ENCODE measurements around the gene RHEB.

RHEB gene

DNA sequence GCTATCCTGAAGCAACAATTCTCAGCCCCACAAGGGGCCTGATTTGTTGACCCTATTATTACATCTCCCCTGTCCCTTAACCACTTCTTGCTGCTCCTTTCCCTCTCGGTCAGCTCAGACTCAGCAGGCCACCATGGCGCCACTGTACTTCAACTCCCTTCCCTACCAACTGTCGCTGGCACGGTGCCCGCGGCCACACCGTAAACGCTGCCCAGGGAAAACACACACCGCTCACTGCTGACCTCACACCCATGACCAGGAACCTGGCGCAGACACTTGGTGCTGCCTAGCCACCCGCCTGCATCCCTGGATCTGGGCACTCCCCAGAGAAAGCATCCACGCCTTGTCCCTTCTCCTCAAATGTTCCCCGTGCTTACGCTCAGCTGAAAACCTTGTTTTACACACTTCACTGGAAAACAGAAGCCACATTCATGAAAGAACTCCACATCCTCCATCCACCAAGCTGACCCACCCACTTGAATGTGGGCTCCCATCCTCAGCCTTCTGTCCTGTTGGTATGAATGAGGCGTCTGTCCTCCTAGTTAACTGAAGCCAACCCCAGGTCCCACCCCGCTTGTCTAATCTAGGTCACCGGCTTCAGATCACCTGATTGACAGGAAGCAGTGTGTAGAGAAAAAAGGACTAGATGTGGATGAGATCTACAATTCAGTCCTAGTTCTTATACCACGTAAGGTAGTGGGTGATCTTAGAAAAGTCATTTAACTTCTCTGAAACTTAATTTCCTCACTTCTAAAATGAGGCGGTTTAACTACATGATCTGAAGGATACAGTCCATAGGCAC, 51.3 kb downstream of the RHEB start:
- no peak for DNase-seq

DNA sequence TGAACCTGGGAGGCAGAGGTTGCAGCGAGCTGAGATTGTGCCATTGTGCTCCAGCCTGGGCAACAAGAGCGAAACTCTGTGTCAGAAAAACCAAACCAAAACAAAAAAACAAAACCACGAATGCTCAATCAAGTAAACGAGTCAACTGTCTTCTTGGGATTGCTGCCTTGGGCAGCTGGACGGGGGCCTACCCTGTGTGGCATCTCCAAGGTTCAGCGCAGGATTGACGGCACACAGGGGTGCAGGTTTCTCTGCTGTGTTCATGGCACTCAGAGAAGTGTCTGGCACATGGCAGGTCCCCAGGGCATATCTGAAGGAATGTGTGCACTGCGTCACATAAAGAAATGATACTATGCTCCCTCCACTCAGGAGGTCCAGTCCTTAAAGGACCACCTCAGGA, 54.5 kb downstream of the RHEB start:
- DNase-seq, result no peak

DNA sequence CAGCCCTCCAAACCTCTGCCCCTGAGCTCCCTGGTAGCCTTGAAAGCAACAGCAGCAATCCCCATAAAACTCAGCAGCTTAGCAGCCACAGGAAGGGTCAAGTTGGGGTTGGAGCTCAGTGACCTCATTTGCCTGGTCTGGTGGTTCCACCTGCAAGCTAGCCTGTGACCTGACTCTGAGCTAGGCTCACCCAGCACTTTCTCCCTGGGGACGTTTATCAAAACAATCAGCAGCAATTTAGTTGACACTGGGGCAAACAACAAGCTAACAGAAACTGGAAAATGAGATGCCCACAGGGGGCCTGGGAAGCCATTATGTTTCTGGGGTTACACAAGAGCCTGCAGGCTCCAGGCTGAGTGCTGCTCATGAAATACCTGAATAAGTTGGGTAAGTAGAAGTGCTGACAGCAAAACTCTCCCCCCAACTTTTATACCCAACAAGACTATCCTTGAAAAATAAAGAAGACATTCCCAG, 57.4 kb downstream of the RHEB start:
- DNase-seq, result no peak

DNA sequence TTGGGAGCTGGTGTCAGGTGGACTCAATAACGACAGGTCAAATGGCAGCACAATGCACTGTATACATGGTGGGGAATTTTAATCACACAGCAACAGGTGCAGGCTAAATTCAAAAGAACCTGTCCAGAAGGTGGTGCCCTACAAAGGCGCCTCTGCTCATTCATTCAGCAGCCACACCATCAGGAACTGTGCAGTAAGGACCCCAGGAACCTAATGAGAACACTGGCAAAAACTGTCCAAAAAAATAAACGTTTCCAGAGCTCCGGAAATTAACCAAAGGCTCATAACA, 57.8 kb downstream of the RHEB start:
- no peak for DNase-seq

DNA sequence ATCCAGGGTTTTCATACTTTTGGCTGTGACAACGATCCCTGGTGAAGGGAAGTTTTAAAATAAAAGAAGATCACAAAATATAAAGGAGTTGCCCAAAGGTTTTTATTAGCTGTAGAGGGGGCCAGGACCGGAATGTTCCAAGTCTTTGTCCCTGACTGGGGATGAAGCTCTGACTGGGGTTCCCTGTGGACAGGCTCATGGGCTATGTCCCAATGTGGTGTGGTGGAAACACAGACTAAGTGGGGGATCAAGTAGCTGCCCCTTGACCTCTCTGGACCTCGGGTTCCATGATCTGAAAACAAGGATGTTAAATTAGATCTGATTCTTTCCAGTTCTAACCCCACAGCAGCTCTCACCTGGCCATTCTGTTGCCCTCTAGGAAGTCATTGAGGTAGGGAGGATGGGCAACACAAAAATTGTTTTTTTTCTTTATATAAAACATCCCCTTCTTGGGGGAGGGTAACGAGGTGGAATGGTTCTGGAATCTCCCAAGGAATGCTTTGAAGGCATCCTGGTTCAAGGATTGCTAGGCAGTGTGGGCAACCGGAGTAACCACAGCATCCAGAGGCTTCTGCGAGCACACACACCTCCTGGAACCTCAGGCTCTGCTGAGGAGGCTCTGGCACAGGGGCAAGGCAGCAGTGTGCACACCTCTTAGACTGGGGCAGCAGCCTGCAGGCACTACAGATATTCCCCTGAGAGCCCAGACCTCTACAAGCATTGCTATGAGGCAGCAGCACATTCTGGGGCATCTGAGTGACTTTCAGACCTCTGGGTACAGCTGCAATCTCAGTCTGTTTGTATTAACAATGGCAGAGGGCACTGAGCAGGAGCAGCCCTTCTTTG, 58.4 kb downstream of the RHEB start:
- no peak for DNase-seq

DNA sequence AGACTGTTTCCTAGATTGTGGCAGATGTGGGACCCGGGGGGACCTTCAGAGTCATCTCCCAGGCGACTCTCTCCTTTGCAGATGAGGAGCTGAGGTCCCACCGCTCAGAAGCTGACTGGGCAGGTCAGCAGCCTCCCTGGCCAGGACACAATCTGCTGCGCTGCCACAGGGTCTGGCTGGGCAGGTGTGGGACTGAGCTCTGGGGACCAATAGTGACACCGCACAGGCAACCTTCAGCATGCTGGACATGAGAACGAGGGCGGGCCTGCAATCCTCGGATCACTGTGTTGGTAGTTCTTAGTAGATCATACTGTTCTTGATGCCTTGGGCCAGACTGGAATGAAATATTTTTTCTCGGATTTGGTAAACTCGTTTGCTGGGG, 59.2 kb downstream of the RHEB start:
- no peak for DNase-seq

DNA sequence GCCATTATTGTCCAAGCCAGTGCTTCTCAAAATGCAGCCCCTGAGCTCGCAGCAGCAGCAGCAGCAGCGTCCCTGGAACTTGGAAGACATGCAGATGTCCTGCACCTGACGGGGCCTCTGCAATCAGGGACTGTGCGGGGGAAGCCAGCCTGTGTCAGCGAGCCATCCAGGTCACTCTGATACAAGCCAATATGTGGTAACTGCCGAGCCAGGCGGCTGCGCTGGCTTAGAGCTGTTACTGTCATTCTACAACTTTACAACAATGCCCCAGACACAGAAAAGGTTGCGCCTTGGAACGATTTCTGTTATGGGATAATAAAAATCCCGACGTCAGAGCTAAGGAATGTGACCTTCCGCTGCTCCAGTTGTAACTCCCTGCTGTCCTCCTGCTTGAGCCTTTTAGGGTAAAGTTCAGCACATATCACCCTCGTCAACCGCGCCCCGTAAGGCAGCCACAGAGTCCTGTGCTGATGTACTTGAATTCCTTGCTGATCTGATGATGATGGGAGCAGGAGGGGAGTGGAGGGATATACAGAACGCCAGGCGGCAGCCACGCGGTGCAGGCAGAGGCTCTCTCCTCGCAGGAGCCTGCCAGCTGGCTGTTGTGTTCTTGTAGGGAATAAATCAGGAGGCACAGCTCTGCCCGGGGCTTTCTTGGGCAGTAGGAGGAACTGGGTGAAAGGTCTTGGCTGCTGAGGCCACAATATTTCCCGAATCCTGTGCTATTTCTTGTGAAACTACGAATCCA, 59.8 kb downstream of the RHEB start:
- no peak for DNase-seq

DNA sequence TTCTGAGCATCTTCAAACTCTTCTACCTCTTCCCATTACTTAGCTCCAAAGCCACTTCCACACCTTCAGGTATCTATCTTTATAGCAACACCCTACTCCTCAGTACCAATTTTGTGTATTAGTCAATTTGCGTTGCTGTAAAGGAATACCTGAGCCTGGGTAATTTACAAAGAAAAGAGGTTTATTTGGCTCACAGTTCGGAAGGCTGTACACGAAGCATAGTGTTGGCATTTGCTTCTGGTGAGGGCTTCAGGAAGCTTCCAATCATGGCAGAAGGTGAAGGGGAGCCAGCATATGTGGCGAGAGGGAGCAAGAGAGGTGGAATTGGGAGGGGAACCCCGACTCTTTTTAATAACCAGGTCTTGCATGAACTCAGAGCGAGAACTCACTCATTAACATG, 62.2 kb downstream of the RHEB start:
- DNase-seq, result no peak

DNA sequence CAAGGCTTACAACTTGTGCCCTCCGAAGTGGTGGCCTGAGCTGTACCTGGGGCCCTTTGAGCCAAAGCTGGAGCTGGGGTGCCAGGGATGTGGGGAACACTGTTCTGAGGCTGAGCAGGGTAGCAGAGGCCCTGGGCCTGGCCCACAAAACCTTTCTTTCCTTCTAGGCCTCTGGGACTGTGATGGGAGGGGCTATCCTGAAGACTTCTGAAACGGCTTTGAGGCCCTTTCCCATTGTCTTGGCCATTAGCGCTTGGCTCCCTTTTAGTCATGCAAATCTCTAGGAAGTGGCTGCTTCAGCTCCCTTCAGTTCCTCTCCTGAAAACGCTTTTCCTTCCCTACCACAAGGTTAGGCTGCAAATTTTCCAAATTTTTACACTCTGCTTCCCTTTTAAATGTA, 62.9 kb downstream of the RHEB start:
- DNase-seq, result no peak

DNA sequence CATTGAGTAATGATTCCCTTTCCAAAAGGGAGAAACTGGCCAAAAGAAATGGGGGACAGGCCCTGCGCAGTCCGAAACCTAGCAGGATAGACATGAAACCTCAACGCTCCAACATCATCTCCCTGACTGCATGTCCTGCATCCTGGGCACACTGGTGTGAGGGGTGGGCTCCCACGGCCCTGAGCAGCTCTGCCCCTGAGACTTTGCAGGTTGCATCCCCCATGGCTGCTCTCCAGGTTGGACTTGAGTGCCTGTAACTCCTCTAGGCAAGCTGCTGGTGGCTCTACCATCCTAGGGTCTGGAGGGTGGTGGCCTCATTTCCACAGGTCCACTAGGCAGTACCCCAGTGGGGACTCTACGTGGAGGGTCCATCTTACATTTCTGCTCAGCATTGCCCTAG, 63.4 kb downstream of the RHEB start:
- DNase-seq, result no peak

DNA sequence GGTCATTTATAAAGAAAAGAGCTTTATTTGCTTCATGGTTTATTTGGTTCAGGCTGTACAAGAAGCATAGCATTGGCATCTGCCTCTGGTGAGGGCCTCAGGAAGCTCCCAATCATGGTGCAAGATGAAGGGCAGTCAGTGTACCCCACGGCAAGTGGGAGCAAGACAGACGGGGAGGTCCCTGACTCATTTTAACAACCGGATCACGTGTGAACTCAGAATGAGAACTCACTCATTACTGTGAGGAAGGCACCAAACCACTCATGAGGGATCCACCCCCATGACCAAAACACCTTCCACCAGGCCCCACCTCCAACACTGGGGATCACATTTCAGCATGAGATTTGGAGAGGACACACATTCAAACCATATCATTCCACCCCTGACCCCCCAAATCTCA, 64.0 kb downstream of the RHEB start:
- no peak for DNase-seq

DNA sequence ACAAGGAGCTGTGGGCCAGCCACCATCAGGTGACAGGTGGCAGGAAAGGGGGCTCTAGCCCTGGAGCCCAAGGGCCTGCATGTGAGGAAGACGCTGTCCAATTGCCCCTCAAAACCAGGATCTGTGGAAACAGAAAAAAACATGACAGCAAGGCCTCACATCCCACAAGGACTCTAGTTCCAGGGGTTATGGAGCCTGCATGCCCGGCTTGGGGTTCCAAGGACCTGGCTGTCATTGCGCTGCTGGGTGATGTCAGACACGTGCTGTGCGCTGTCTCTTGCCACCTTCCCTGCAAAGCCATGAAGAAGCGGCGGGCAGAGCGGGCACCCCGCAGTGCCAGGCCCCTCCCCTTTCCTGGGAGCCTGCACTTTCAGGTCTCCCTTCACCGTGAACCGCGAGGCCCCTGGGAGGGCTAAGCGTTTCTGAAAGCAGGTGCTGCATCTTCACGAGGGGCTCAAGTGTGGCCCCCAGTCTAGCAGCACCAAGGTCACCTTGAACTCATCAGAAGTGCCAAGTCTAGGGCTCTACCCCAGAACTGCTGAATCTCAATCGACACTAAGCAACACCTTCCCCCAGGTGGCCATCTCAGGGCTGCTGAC, 64.7 kb downstream of the RHEB start:
- DNase-seq, result no peak

DNA sequence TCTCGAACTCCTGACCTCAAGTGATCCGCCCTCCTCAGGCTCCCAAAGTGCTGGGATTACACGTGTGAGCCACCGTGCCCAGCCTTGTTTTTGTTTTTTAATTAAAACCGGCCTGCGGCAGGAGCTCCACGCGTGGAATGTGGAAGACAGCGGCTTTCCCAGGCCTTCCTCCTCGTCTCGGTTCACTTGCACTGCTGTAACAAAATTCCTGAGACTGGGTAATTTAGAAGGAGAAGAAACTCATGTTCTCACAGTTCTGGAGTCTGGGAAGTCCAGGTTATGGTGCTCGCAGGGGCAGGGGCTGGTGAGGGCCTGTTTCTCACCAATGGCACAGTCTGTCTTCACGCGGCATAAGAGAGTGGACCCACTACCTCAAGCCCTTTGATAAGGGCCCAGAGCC, 65.4 kb downstream of the RHEB start:
- no peak for DNase-seq

DNA sequence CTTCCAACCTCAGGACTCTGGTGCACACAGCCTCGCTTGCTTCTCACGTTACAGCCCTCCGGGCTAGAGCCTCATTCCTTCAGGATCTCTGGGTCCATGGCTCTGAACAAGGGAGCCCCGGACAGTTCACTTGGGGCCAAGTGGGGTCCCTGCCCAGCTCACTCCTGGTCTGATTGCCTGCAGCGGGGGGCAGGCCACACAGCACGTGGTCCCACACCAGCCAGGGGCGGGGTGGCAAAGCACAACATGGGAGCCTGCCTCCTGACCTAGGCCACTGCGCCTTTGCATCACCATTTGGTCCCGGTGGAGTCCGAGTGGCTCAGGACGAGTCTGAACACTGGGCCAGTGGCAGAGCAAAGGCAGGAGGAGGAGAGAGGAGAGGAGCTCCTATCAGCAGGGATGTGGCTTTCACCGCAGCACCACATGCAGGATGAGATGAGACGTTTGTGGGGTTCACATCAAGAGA, 66.3 kb downstream of the RHEB start:
- no peak for DNase-seq

DNA sequence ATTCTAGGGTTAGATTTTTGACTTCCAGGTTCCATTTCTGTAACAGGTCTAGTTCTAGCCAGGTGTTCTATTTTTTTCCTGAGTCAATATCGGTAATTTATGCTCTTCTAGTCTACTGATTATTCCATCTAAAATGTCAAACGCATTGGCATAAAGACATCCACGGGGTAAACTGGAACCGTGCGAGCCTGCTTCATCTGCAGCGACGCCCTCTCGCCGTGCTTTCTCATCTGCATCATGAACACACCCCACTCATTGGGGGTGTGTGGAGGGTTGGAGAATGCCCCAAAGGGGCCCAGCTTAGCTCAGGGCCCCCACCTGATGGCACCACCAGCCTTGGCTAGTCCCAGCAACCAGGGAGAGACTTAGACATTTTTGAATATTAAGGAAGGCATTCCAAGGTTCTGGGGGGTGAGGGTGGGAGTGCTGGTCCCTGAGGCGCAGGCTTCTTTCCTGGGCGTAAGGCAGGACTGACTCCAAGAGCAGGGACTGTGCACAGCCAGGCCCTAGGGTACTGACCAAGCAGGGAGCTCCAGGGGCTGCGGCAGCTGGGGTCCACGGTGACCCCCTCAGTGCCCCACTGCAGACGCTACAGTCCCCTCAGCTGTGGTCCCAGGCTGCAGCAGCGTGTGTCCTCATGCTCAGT, 66.9 kb downstream of the RHEB start:
- no peak for DNase-seq

DNA sequence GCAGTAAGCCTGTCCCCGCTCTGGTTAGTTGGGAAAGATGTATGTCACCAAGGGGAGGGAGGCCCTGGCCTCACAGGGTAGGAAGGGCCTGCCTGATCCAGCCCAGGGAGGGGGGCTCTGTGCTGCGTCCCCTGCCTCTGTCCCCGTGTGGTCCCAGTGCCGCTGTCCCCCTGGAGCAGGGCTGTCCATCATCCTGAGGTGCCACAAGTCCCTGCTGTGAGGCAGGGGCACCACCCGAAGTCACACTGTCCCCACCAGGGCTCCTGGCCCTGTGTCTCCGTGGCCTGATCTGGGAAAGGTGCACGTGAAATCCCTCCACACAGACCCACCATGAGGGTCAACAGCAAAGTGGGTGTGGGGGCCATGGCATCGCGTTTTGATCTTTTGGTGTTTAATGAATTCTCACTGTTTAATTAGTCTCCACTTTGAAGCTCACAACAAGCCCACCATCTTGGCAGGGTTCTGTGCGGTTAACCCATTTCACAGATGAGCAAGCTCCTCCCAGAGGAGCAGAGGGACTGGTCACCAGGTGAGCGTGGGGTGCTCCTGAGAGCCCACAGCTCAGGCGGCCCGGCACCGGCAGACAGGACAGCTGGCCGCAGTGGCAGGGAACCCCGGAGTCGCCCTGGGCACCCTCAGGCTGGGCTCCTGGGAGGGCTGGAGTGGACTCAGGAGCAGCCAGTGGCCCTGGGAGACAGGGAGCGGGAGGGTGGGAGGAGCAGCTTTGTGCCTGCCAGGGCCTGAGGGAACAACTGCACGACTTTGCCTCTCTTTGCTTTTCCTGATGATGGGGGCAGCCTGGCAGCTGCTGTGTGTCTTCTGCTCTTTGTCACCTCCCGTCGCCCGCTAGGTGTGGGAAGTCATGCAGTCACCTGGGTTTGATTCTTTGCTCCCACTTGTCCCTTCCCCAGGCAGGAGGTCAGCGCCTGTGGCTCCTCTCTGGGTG, 67.8 kb downstream of the RHEB start:
- no peak for DNase-seq

DNA sequence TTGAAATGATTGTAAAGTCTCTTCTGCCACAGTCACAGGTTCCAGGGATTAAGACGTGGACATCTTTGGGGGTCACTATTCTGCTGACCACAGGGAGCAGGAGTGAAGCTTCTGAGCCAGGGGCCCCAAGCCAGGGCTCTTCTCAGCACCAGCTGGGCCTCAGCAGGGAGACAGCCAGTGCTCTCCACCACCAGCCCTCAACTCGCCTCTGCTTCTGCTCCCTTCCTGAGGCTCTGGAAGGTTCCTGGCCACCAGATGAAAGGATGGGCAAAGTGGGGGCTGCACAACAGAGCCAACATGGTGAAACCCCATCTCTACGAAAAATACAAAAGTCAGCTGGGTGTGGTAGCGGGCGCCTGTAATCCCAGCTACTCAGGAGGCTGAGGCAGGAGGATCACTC, 68.5 kb downstream of the RHEB start:
- no peak for DNase-seq

DNA sequence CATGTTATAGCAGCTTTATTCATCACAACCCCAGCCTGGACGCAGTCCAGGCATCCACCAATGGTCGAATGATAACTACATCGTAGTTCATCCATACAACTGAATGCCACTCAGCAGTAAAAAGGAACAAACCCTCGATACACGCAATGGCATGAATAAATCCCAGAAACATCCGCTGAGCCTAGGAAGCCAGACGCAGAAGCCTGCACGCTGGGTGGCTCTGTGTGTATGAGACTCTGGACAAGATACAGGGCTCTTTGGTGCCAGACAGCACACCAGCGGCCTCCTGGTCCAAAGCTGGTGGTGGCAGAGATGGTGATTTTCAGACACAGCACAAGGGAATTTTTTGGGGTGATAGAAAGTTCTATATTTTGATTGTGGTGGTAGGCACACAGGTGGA, 69.7 kb downstream of the RHEB start:
- no peak for DNase-seq

DNA sequence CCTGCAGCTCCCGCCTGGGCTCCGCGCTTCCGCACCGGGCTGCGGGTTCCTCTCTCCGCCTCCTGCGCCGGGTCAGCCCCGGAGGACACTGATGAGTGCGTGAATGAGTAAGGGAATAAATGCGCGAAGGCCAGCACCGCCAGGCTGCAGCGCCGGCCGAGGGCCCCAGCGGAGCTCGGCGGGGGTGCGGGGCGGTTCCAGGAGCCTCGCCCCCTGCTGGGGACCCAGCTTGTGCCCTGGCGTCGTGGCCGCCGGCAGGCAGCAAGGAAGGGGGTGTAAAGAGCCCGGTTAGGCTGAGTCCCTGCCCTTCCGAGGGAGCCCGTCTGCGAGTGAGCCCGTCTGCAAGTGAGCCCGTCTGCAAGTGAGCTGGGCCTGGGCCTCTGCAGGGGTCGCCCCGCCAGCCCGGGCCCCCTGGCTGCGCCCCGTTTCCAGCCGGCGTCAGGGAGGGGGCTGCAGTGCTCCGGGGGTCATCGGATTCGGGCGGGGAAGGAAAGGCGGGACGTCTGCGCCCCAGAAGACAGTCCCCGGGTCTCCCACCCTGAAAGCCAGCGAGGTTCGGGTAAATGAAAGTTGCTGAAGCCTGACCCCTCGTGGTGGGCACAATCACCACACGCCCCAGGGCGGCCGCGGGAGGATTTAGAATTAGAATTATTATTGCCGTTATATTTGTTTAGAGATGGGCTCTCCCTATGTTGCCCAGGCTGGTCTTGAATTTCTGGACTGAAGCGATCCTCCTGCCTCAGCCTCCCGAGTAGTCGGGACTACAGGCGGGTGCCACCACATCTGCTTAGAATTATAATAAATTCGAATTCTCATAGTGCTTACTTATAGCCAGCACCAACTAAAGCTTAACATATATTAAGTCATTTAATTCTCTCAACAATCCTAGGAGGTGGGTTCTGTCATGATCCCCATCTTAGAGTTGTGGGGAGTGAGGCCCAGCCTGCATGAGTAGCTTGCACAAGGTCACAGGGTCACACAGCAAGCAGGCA, 71.1 kb downstream of the RHEB start:
- DNase-seq, result peak; percentile 83

DNA sequence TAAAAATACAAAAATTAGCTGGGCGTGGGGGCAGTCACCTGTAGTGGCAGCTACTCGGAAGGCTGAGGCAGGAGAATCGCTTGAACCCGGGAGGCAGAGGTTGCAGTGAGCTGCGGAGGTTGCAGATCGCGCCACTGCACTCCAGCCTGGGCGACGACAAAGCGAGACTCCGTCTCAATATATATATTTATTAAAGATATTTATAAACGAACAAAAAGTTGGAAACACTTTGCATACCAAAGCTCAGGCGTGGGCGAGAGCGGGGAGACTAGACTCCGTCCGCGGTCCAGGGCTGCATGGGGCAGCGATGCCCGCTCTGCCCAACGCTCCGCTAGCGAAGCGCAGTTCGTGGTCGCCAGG, 71.8 kb downstream of the RHEB start:
- DNase-seq, result no peak

Data from hematopoietic multipotent progenitor cell treated with erythropoietin and hydrocortisone succinate and interleukin-3 and kit ligand, for 6 days (in vitro differentiated cells).